Measurements from ENCODE around the gene VSTM2B.

Gene VSTM2B

GRCh38 chr19:29516358-29516725 lies 9.5 kb upstream of the VSTM2B start:
- Histone ChIP-seq H3K4me1 (ENCODE audit: control insufficient read depth, insufficient read depth, low read length) (no peaks in the 10 kb centered on the region), H3K4me3 (ENCODE audit: low read length in 2 of 2) (no peak overlapping the region), H3K36me3 (ENCODE audit: control insufficient read depth in 2 of 2, insufficient read depth in 2 of 2, low read length in 2 of 2) (no peaks in the 10 kb centered on the region), H3K9me3 (ENCODE audit: control insufficient read depth in 2 of 2, low read length in 2 of 2) (no peaks in the 10 kb centered on the region), H3K9ac (ENCODE audit: low read length in 2 of 2) (no peak overlapping the region), H3K27ac (ENCODE audit: low read length) (no peak overlapping the region), H3K27me3 (ENCODE audit: control insufficient read depth in 1 of 2, insufficient read depth in 2 of 2, low read length in 2 of 2) (peaks cover 4 to 13% of the 10 kb centered on the region in 2 donors)

GRCh38 chr19:29516821-29517395 lies 8.9 kb upstream of the VSTM2B start:
- Histone ChIP-seq H3K36me3 (ENCODE audit: control insufficient read depth in 2 of 2, insufficient read depth in 2 of 2, low read length in 2 of 2) (no peaks in the 10 kb centered on the region), H3K27me3 (ENCODE audit: control insufficient read depth in 1 of 2, insufficient read depth in 2 of 2, low read length in 2 of 2) (peaks cover 8 to 18% of the 10 kb centered on the region in 2 donors), H3K9me3 (ENCODE audit: control insufficient read depth in 2 of 2, low read length in 2 of 2) (no peaks in the 10 kb centered on the region), H3K4me3 (ENCODE audit: low read length in 2 of 2) (no peak overlapping the region), H3K9ac (ENCODE audit: low read length in 2 of 2) (no peak overlapping the region), H3K4me1 (ENCODE audit: control insufficient read depth, insufficient read depth, low read length) (no peaks in the 10 kb centered on the region), H3K27ac (ENCODE audit: low read length) (no peak overlapping the region)

GRCh38 chr19:29517412-29517811 lies 8.4 kb upstream of the VSTM2B start:
- H3K36me3 ChIP-seq (ENCODE audit: control insufficient read depth in 2 of 2, insufficient read depth in 2 of 2, low read length in 2 of 2): no peaks in the 10 kb centered on the region
- peaks cover 8 to 18% of the 10 kb centered on the region in 2 donors for H3K27me3 ChIP-seq (ENCODE audit: control insufficient read depth in 1 of 2, insufficient read depth in 2 of 2, low read length in 2 of 2)
- H3K27ac ChIP-seq (ENCODE audit: low read length): no peak overlapping the region
- no peak overlapping the region for H3K9ac ChIP-seq (ENCODE audit: low read length in 2 of 2)
- no peak overlapping the region for H3K4me3 ChIP-seq (ENCODE audit: low read length in 2 of 2)
- H3K9me3 ChIP-seq (ENCODE audit: control insufficient read depth in 2 of 2, low read length in 2 of 2): no peaks in the 10 kb centered on the region
- no peaks in the 10 kb centered on the region for H3K4me1 ChIP-seq (ENCODE audit: control insufficient read depth, insufficient read depth, low read length)

GRCh38 chr19:29517946-29518345 lies 7.8 kb upstream of the VSTM2B start:
- H3K4me3 ChIP-seq (ENCODE audit: low read length in 2 of 2): no peak overlapping the region
- no peak overlapping the region for H3K9ac ChIP-seq (ENCODE audit: low read length in 2 of 2)
- H3K27ac ChIP-seq (ENCODE audit: low read length): no peak overlapping the region
- peaks cover 8 to 20% of the 10 kb centered on the region in 2 donors for H3K27me3 ChIP-seq (ENCODE audit: control insufficient read depth in 1 of 2, insufficient read depth in 2 of 2, low read length in 2 of 2)
- no peaks in the 10 kb centered on the region for H3K4me1 ChIP-seq (ENCODE audit: control insufficient read depth, insufficient read depth, low read length)
- H3K9me3 ChIP-seq (ENCODE audit: control insufficient read depth in 2 of 2, low read length in 2 of 2): no peaks in the 10 kb centered on the region
- H3K36me3 ChIP-seq (ENCODE audit: control insufficient read depth in 2 of 2, insufficient read depth in 2 of 2, low read length in 2 of 2): no peaks in the 10 kb centered on the region

GRCh38 chr19:29519146-29519545 lies 6.6 kb upstream of the VSTM2B start:
- Histone ChIP-seq H3K27ac (ENCODE audit: low read length) (no peak overlapping the region), H3K4me1 (ENCODE audit: control insufficient read depth, insufficient read depth, low read length) (no peaks in the 10 kb centered on the region), H3K9ac (ENCODE audit: low read length in 2 of 2) (no peak overlapping the region), H3K4me3 (ENCODE audit: low read length in 2 of 2) (no peak overlapping the region), H3K27me3 (ENCODE audit: control insufficient read depth in 1 of 2, insufficient read depth in 2 of 2, low read length in 2 of 2) (peaks cover 16 to 32% of the 10 kb centered on the region in 2 donors), H3K9me3 (ENCODE audit: control insufficient read depth in 2 of 2, low read length in 2 of 2) (no peaks in the 10 kb centered on the region), H3K36me3 (ENCODE audit: control insufficient read depth in 2 of 2, insufficient read depth in 2 of 2, low read length in 2 of 2) (no peaks in the 10 kb centered on the region)

GRCh38 chr19:29519931-29520330 lies 5.9 kb upstream of the VSTM2B start:
- Histone ChIP-seq H3K27ac (ENCODE audit: low read length) (no peak overlapping the region), H3K4me3 (ENCODE audit: low read length in 2 of 2) (no peak overlapping the region), H3K4me1 (ENCODE audit: control insufficient read depth, insufficient read depth, low read length) (no peaks in the 10 kb centered on the region), H3K9ac (ENCODE audit: low read length in 2 of 2) (no peak overlapping the region), H3K9me3 (ENCODE audit: control insufficient read depth in 2 of 2, low read length in 2 of 2) (no peaks in the 10 kb centered on the region), H3K27me3 (ENCODE audit: control insufficient read depth in 1 of 2, insufficient read depth in 2 of 2, low read length in 2 of 2) (peaks cover 22 to 39% of the 10 kb centered on the region in 2 donors), H3K36me3 (ENCODE audit: control insufficient read depth in 2 of 2, insufficient read depth in 2 of 2, low read length in 2 of 2) (no peaks in the 10 kb centered on the region)

GRCh38 chr19:29520390-29520789 lies 5.4 kb upstream of the VSTM2B start:
- Histone ChIP-seq H3K9ac (ENCODE audit: low read length in 2 of 2) (no peak overlapping the region), H3K4me3 (ENCODE audit: low read length in 2 of 2) (no peak overlapping the region), H3K9me3 (ENCODE audit: control insufficient read depth in 2 of 2, low read length in 2 of 2) (no peaks in the 10 kb centered on the region), H3K27me3 (ENCODE audit: control insufficient read depth in 1 of 2, insufficient read depth in 2 of 2, low read length in 2 of 2) (peaks cover 25 to 40% of the 10 kb centered on the region in 2 donors), H3K4me1 (ENCODE audit: control insufficient read depth, insufficient read depth, low read length) (peaks cover 1% of the 10 kb centered on the region), H3K27ac (ENCODE audit: low read length) (no peak overlapping the region), H3K36me3 (ENCODE audit: control insufficient read depth in 2 of 2, insufficient read depth in 2 of 2, low read length in 2 of 2) (no peaks in the 10 kb centered on the region)

GRCh38 chr19:29521291-29522075 lies 4.3 kb upstream of the VSTM2B start:
- Histone ChIP-seq H3K36me3 (ENCODE audit: control insufficient read depth in 2 of 2, insufficient read depth in 2 of 2, low read length in 2 of 2) (no peaks in the 10 kb centered on the region), H3K9ac (ENCODE audit: low read length in 2 of 2) (no peak overlapping the region), H3K9me3 (ENCODE audit: control insufficient read depth in 2 of 2, low read length in 2 of 2) (no peaks in the 10 kb centered on the region), H3K4me1 (ENCODE audit: control insufficient read depth, insufficient read depth, low read length) (peaks cover 9% of the 10 kb centered on the region), H3K27ac (ENCODE audit: low read length) (no peak overlapping the region), H3K27me3 (ENCODE audit: control insufficient read depth in 1 of 2, insufficient read depth in 2 of 2, low read length in 2 of 2) (peaks cover 34 to 41% of the 10 kb centered on the region in 2 donors), H3K4me3 (ENCODE audit: low read length in 2 of 2) (no peak overlapping the region)

GRCh38 chr19:29523568-29523967 lies 2.2 kb upstream of the VSTM2B start:
- Histone ChIP-seq H3K4me3 (ENCODE audit: low read length in 2 of 2) (no peak overlapping the region), H3K9me3 (ENCODE audit: control insufficient read depth in 2 of 2, low read length in 2 of 2) (no peaks in the 10 kb centered on the region), H3K27ac (ENCODE audit: low read length) (no peak overlapping the region), H3K27me3 (ENCODE audit: control insufficient read depth in 1 of 2, insufficient read depth in 2 of 2, low read length in 2 of 2) (peaks cover 51 to 55% of the 10 kb centered on the region in 2 donors), H3K9ac (ENCODE audit: low read length in 2 of 2) (no peak overlapping the region), H3K4me1 (ENCODE audit: control insufficient read depth, insufficient read depth, low read length) (peaks cover 28% of the 10 kb centered on the region), H3K36me3 (ENCODE audit: control insufficient read depth in 2 of 2, insufficient read depth in 2 of 2, low read length in 2 of 2) (no peaks in the 10 kb centered on the region)

- Histone ChIP-seq H3K9me3 (ENCODE audit: control insufficient read depth in 2 of 2, low read length in 2 of 2) (no peaks in the 10 kb centered on the region), H3K27ac (ENCODE audit: low read length) (no peak overlapping the region), H3K27me3 (ENCODE audit: control insufficient read depth in 1 of 2, insufficient read depth in 2 of 2, low read length in 2 of 2) (peaks cover 56 to 60% of the 10 kb centered on the region in 2 donors), H3K4me3 (ENCODE audit: low read length in 2 of 2) (no peak overlapping the region), H3K9ac (ENCODE audit: low read length in 2 of 2) (no peak overlapping the region), H3K4me1 (ENCODE audit: control insufficient read depth, insufficient read depth, low read length) (peaks cover 36% of the 10 kb centered on the region), H3K36me3 (ENCODE audit: control insufficient read depth in 2 of 2, insufficient read depth in 2 of 2, low read length in 2 of 2) (no peaks in the 10 kb centered on the region)
Observed at GRCh38 chr19:29524201-29524911, 1.4 kb upstream of the VSTM2B start.

Data from stomach smooth muscle (tissue), 2 donors.